ENCODE data around the gene CENPE.

DNA sequence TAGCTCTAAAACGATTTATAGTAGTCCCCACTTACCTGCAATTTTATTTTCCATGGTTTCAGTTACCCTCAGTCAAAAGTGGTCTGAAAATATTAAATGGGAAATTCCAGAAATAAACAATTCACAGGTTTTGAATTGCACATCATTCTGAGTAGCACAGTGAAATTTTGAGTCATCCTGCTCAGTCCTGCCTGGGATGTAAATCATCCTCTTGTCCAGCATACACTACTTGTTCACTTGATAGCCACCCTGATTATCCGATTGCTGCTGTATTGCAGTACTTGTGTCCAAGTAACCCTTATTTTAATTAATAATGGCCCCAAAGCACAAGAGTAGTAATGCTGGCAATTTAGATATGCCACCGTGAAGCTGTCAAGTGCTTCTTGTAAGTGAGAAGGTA, 75.0 kb downstream of the CENPE start:
- TF ChIP-seq, protein P1, sequence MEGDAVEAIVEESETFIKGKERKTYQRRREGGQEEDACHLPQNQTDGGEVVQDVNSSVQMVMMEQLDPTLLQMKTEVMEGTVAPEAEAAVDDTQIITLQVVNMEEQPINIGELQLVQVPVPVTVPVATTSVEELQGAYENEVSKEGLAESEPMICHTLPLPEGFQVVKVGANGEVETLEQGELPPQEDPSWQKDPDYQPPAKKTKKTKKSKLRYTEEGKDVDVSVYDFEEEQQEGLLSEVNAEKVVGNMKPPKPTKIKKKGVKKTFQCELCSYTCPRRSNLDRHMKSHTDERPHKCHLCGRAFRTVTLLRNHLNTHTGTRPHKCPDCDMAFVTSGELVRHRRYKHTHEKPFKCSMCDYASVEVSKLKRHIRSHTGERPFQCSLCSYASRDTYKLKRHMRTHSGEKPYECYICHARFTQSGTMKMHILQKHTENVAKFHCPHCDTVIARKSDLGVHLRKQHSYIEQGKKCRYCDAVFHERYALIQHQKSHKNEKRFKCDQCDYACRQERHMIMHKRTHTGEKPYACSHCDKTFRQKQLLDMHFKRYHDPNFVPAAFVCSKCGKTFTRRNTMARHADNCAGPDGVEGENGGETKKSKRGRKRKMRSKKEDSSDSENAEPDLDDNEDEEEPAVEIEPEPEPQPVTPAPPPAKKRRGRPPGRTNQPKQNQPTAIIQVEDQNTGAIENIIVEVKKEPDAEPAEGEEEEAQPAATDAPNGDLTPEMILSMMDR (IDR thresholded peaks at IDR 0.05): no peak
- no peak for TF ChIP-seq EZH2 (IDR thresholded peaks at IDR 0.05; ENCODE audit: borderline replicate concordance, insufficient read depth, low read depth, low read length, poor library complexity, severe bottlenecking)

Measured in B cell (primary cell).